Nephron (organoid): ENCODE measurements around the gene LCMT1.
A peak's percentile ranks its signal among the peaks of the same experiment; 100 is the strongest.

Experiments
- H3K27ac Mint-ChIP-seq, 3 experiments: 2 replicates each; pipeline ENCODE4 v1.8.0; 2020; ENCODE audit warnings: mixed read lengths in 3 of 3, mild to moderate bottlenecking in 2 of 3, moderate library complexity in 1 of 3
- H3K27me3 Mint-ChIP-seq: 2 replicates; pipeline ENCODE4 v1.8.0; 2021; ENCODE audit warnings: low read depth, mild to moderate bottlenecking, moderate library complexity, mixed read lengths
- H3K36me3 Mint-ChIP-seq: 2 replicates; pipeline ENCODE4 v1.8.0; 2020; ENCODE audit warnings: low read depth, mixed read lengths
- H3K4me1 Mint-ChIP-seq: 2 replicates; pipeline ENCODE4 v1.8.0; 2020; ENCODE audit warnings: mixed read lengths
- H3K4me3 Mint-ChIP-seq, 3 experiments: 2 replicates each; pipeline ENCODE4 v1.8.0; 2020; ENCODE audit warnings: mild to moderate bottlenecking in 3 of 3, mixed read lengths in 3 of 3, moderate library complexity in 2 of 3
- H3K9me3 Mint-ChIP-seq: 2 replicates; pipeline ENCODE4 v1.8.0; 2020; ENCODE audit warnings: mixed read lengths
- CTCF ChIP-seq, 3 experiments: fragments of 200-600 bp; sonication (generic); IDR thresholded peaks; one replicate each; pipeline ENCODE4 v1.5.0; 2021; ENCODE audit warnings: antibody characterized with exemption in 3 of 3; ENCODE audit not compliant: unreplicated experiment in 3 of 3

Gene LCMT1

GRCh38 chr16:25080420-25081131 lies 31.0 kb upstream of the LCMT1 start:
- no peaks in the 10 kb centered on the region for H3K36me3 Mint-ChIP-seq
- H3K9me3 Mint-ChIP-seq: no peaks in the 10 kb centered on the region
- no peak overlapping the region for H3K4me3 Mint-ChIP-seq
- H3K27me3 Mint-ChIP-seq: no peaks in the 10 kb centered on the region
- H3K27ac Mint-ChIP-seq: no peak overlapping the region
- H3K4me1 Mint-ChIP-seq: no peaks in the 10 kb centered on the region
- TF ChIP-seq CTCF (IDR thresholded peaks at IDR 0.05; ENCODE audit: unreplicated experiment in 3 of 3): no peak

GRCh38 chr16:25081702-25082101 lies 29.8 kb upstream of the LCMT1 start:
- Mint-ChIP-seq H3K27ac (no peak overlapping the region), H3K36me3 (no peaks in the 10 kb centered on the region), H3K9me3 (no peaks in the 10 kb centered on the region), H3K27me3 (peaks cover 3% of the 10 kb centered on the region), H3K4me3 (no peak overlapping the region), H3K4me1 (no peaks in the 10 kb centered on the region)
- TF ChIP-seq CTCF (IDR thresholded peaks at IDR 0.05; ENCODE audit: unreplicated experiment in 3 of 3): no peak

GRCh38 chr16:25083065-25083464 lies 28.5 kb upstream of the LCMT1 start:
- Mint-ChIP-seq H3K27ac (no peak overlapping the region), H3K9me3 (no peaks in the 10 kb centered on the region), H3K27me3 (peaks cover 6% of the 10 kb centered on the region), H3K4me3 (no peak overlapping the region), H3K36me3 (no peaks in the 10 kb centered on the region), H3K4me1 (no peaks in the 10 kb centered on the region)
- TF ChIP-seq CTCF (IDR thresholded peaks at IDR 0.05; ENCODE audit: unreplicated experiment in 3 of 3): no peak

- H3K4me1 Mint-ChIP-seq: no peaks in the 10 kb centered on the region
- TF ChIP-seq CTCF (IDR thresholded peaks at IDR 0.05; ENCODE audit: unreplicated experiment in 3 of 3): no peak
- peaks cover 6% of the 10 kb centered on the region for H3K27me3 Mint-ChIP-seq
- H3K27ac Mint-ChIP-seq: no peak overlapping the region
- no peaks in the 10 kb centered on the region for H3K9me3 Mint-ChIP-seq
- no peaks in the 10 kb centered on the region for H3K36me3 Mint-ChIP-seq
- no peak overlapping the region for H3K4me3 Mint-ChIP-seq
Observed at GRCh38 chr16:25083701-25084100, 27.8 kb upstream of the LCMT1 start.

GRCh38 chr16:25084797-25085196 lies 26.7 kb upstream of the LCMT1 start:
- Mint-ChIP-seq H3K36me3 (no peaks in the 10 kb centered on the region), H3K4me1 (no peaks in the 10 kb centered on the region), H3K4me3 (no peak overlapping the region), H3K27me3 (peaks cover 6% of the 10 kb centered on the region), H3K9me3 (no peaks in the 10 kb centered on the region), H3K27ac (no peak overlapping the region)
- TF ChIP-seq CTCF (IDR thresholded peaks at IDR 0.05; ENCODE audit: unreplicated experiment in 3 of 3): no peak

GRCh38 chr16:25087761-25088160 lies 23.8 kb upstream of the LCMT1 start:
- TF ChIP-seq CTCF (IDR thresholded peaks at IDR 0.05; ENCODE audit: unreplicated experiment in 3 of 3): no peak
- Mint-ChIP-seq H3K9me3 (no peaks in the 10 kb centered on the region), H3K4me1 (no peaks in the 10 kb centered on the region), H3K36me3 (no peaks in the 10 kb centered on the region), H3K27ac (peak overlapping the region in 1 of 3 experiments; percentile 24), H3K4me3 (no peak overlapping the region), H3K27me3 (peaks cover 10% of the 10 kb centered on the region)
